RWPE2 (cell line): ENCODE measurements around the gene SYT4.
"Not testable (repeated sequence)": the region's sequence is repeated elsewhere in the genome, so short reads cannot be mapped to it uniquely, and the experiment has no call there.

ENCODE experiments used
- ATAC-seq: fragments of 200-7000 bp; cut with Tn5 transposase; 3 replicates; pipeline ENCODE4 v1.9.1; 2021; ENCODE audit warnings: low read depth
- DNase-seq: peaks from one replicate; pipeline ENCODE4 v3.0.0-alpha.2; 2020; ENCODE audit warnings: low spot score
- H3K27ac ChIP-seq: fragments of 450-650 bp; 2 replicates; pipeline ENCODE4 v1.5.1; 2017; ENCODE audit warnings: mild to moderate bottlenecking; ENCODE audit not compliant: poor library complexity, severe bottlenecking
- H3K27me3 ChIP-seq: fragments of 250-450 bp; sonication (Bioruptor Pico); 2 replicates; pipeline ENCODE4 v1.5.1; 2021; ENCODE audit warnings: mild to moderate bottlenecking, moderate library complexity; ENCODE audit not compliant: insufficient read depth, poor library complexity, severe bottlenecking
- H3K36me3 ChIP-seq: fragments of 250-450 bp; sonication (Bioruptor Pico); 2 replicates; pipeline ENCODE4 v1.5.1; 2020; ENCODE audit warnings: low read depth, mild to moderate bottlenecking, moderate library complexity
- H3K4me1 ChIP-seq: fragments of 250-450 bp; sonication (Bioruptor Pico); 2 replicates; pipeline ENCODE4 v1.5.1; 2021; ENCODE audit warnings: mild to moderate bottlenecking, moderate library complexity; ENCODE audit not compliant: insufficient read depth, poor library complexity, severe bottlenecking
- H3K4me3 ChIP-seq: fragments of 250-450 bp; sonication (Bioruptor Pico); 2 replicates; pipeline ENCODE4 v1.5.1; 2021; ENCODE audit warnings: mild to moderate bottlenecking, moderate library complexity; ENCODE audit not compliant: severe bottlenecking
- H3K9me3 ChIP-seq: fragments of 250-450 bp; sonication (Bioruptor Pico); 2 replicates; pipeline ENCODE4 v1.5.1; 2021; ENCODE audit warnings: mild to moderate bottlenecking, moderate library complexity; ENCODE audit not compliant: severe bottlenecking
- CTCF ChIP-seq: fragments of 450-650 bp; IDR thresholded peaks from one replicate; pipeline ENCODE4 v1.5.1; 2017; ENCODE audit warnings: mild to moderate bottlenecking, moderate library complexity; ENCODE audit not compliant: poor library complexity, severe bottlenecking

SYT4 gene

GRCh38 chr18:43303376-43303775 lies 26.1 kb upstream of the SYT4 start:
- no peak for TF ChIP-seq CTCF
- H3K36me3 ChIP-seq, result no peaks in the 10 kb centered on the region
- DNase-seq (no peak), ATAC-seq (peak; percentile 68; the same call in 2 of the 3 replicates)
- no peak overlapping the region for H3K4me3 ChIP-seq
- H3K4me1 ChIP-seq, result no peaks in the 10 kb centered on the region
- no peak overlapping the region for H3K27ac ChIP-seq
- no peaks in the 10 kb centered on the region for H3K9me3 ChIP-seq
- no peaks in the 10 kb centered on the region for H3K27me3 ChIP-seq

- not testable (repeated sequence) for H3K27me3 ChIP-seq, H3K9me3 ChIP-seq, H3K4me1 ChIP-seq, DNase-seq, ATAC-seq, H3K4me3 ChIP-seq, H3K36me3 ChIP-seq, H3K27ac ChIP-seq
These were observed 8.9 kb upstream of the SYT4 start for GRCh38 chr18:43286187-43286586.

GRCh38 chr18:43283299-43283698 lies 6.0 kb upstream of the SYT4 start:
- Histone ChIP-seq H3K9me3 (no peaks in the 10 kb centered on the region), H3K36me3 (no peaks in the 10 kb centered on the region), H3K4me1 (no peaks in the 10 kb centered on the region), H3K4me3 (no peak overlapping the region), H3K27me3 (peaks cover 2% of the 10 kb centered on the region), H3K27ac (no peak overlapping the region)
- no peak for TF ChIP-seq CTCF
- ATAC-seq (no peak), DNase-seq (no peak)

GRCh38 chr18:43279015-43279744 lies 1.9 kb upstream of the SYT4 start:
- DNase-seq (no peak), ATAC-seq (peak; percentile 42; the same call in 1 of the 3 replicates)
- peaks cover 13% of the 10 kb centered on the region for H3K27me3 ChIP-seq
- no peak for TF ChIP-seq CTCF
- H3K36me3 ChIP-seq, result no peaks in the 10 kb centered on the region
- H3K9me3 ChIP-seq, result no peaks in the 10 kb centered on the region
- H3K27ac ChIP-seq, result no peak overlapping the region
- no peaks in the 10 kb centered on the region for H3K4me1 ChIP-seq
- H3K4me3 ChIP-seq, result no peak overlapping the region

- no peak overlapping the region for H3K27ac ChIP-seq
- no peaks in the 10 kb centered on the region for H3K4me1 ChIP-seq
- peaks cover 13% of the 10 kb centered on the region for H3K27me3 ChIP-seq
- no peak for TF ChIP-seq CTCF
- H3K9me3 ChIP-seq, result no peaks in the 10 kb centered on the region
- no peaks in the 10 kb centered on the region for H3K36me3 ChIP-seq
- DNase-seq (no peak), ATAC-seq (no peak)
- no peak overlapping the region for H3K4me3 ChIP-seq
These were observed 1.1 kb upstream of the SYT4 start for GRCh38 chr18:43278355-43278754.
